ENCODE data around the gene NSMCE1. TPM values are rescaled to one million over a fixed set of nuclear protein-coding genes. Genes with fewer than 3 reads are reported as not detected.
"Not testable (repeated sequence)": the region's sequence is repeated elsewhere in the genome, so short reads cannot be mapped to it uniquely, and the experiment has no call there.

Gene NSMCE1
- total RNA-seq, 1 experiment from 2014 or later: 62.7 TPM

GRCh38 chr16:27219161-27219560 lies 49.4 kb downstream of the NSMCE1 start:
- no peak for DNase-seq (ENCODE audit: low read depth)

- no peak for DNase-seq (ENCODE audit: low read depth)
Observed at GRCh38 chr16:27218756-27219155, 49.8 kb downstream of the NSMCE1 start.

GRCh38 chr16:27217256-27217655 lies 51.3 kb downstream of the NSMCE1 start:
- DNase-seq (ENCODE audit: low read depth): peak; percentile 82

- no peak for DNase-seq (ENCODE audit: low read depth)
Observed at GRCh38 chr16:27216297-27216885, 52.2 kb downstream of the NSMCE1 start.

- no peak for DNase-seq (ENCODE audit: low read depth)
Observed at GRCh38 chr16:27215660-27216059, 52.9 kb downstream of the NSMCE1 start.

GRCh38 chr16:27214084-27214961 lies 54.2 kb downstream of the NSMCE1 start:
- no peak for DNase-seq (ENCODE audit: low read depth)

- no peak for DNase-seq (ENCODE audit: low read depth)
Observed at GRCh38 chr16:27211026-27211425, 57.5 kb downstream of the NSMCE1 start.

GRCh38 chr16:27210174-27210573 lies 58.4 kb downstream of the NSMCE1 start:
- DNase-seq (ENCODE audit: low read depth): no peak

GRCh38 chr16:27209591-27209990 lies 59.0 kb downstream of the NSMCE1 start:
- no peak for DNase-seq (ENCODE audit: low read depth)

GRCh38 chr16:27208796-27209195 lies 59.8 kb downstream of the NSMCE1 start:
- DNase-seq (ENCODE audit: low read depth): no peak

- DNase-seq (ENCODE audit: low read depth): no peak
Observed at GRCh38 chr16:27208081-27208680, 60.4 kb downstream of the NSMCE1 start.

GRCh38 chr16:27207121-27207520 lies 61.5 kb downstream of the NSMCE1 start:
- not testable (repeated sequence) for DNase-seq (ENCODE audit: low read depth)

- no peak for DNase-seq (ENCODE audit: low read depth)
Observed at GRCh38 chr16:27205423-27206065, 63.0 kb downstream of the NSMCE1 start.

GRCh38 chr16:27204312-27204915 lies 64.2 kb downstream of the NSMCE1 start:
- no peak for DNase-seq (ENCODE audit: low read depth)

- DNase-seq (ENCODE audit: low read depth): peak; percentile 99
Observed at GRCh38 chr16:27203507-27204311, 64.9 kb downstream of the NSMCE1 start, which contains the start of gene KDM8. Gene KDM8 (plus strand): TSS chr16:27203526. CDS start chr16:27210124, 6,598 bp downstream.

GRCh38 chr16:27202923-27203506 lies 65.6 kb downstream of the NSMCE1 start:
- peak; percentile 91 for DNase-seq (ENCODE audit: low read depth)

- not testable (repeated sequence) for DNase-seq (ENCODE audit: low read depth)
Observed at GRCh38 chr16:27200914-27201313, 67.7 kb downstream of the NSMCE1 start.

GRCh38 chr16:27199736-27200135 lies 68.8 kb downstream of the NSMCE1 start:
- peak; percentile 55 for DNase-seq (ENCODE audit: low read depth)

GRCh38 chr16:27199235-27199586 lies 69.4 kb downstream of the NSMCE1 start:
- no peak for DNase-seq (ENCODE audit: low read depth)
